Activated T-cell treated with anti-CD3 and anti-CD28 coated beads, Interleukin-2, amount 50 U/mL, for 4 hours (primary cell): ENCODE results near the gene PIGU. TPM values are rescaled to one million over a fixed set of nuclear protein-coding genes. Genes with fewer than 3 reads are reported as not detected.
"Not testable (repeated sequence)": the region's sequence is repeated elsewhere in the genome, so short reads cannot be mapped to it uniquely, and the experiment has no call there.

Experiments
- ATAC-seq, 2 donors: fragments of 200-7000 bp; cut with Tn5 transposase; one replicate each; pipeline ENCODE4 v1.10.0; 2021
- DNase-seq: peaks from one replicate; pipeline ENCODE4 v3.0.0-alpha.2; 2020
- H3K27me3 Mint-ChIP-seq: one replicate; pipeline ENCODE4 v1.8.0; 2021; ENCODE audit warnings: low read depth, mixed read lengths
- H3K36me3 Mint-ChIP-seq: one replicate; pipeline ENCODE4 v1.8.0; 2022; ENCODE audit warnings: mixed read lengths; ENCODE audit not compliant: insufficient read depth
- H3K4me1 Mint-ChIP-seq: one replicate; pipeline ENCODE4 v1.8.0; 2021; ENCODE audit warnings: low read depth, mixed read lengths
- H3K4me3 Mint-ChIP-seq: one replicate; pipeline ENCODE4 v1.8.0; 2021; ENCODE audit warnings: mild to moderate bottlenecking, moderate library complexity, mixed read lengths
- H3K9me3 Mint-ChIP-seq: one replicate; pipeline ENCODE4 v1.8.0; 2021; ENCODE audit warnings: mixed read lengths
- total RNA-seq, 3 donors: library from RNA; stranded (reverse); gene quantifications; one replicate each; pipeline ENCODE4 v1.2.1, GENCODE V29; 2021

The PIGU gene
- total RNA-seq, 3 donors from 2014 or later, result 21.5 to 27.3 (median 25.0) TPM

- Mint-ChIP-seq H3K4me1 (peaks cover 6% of the 10 kb centered on the region), H3K27me3 (no peaks in the 10 kb centered on the region), H3K4me3 (no peak overlapping the region), H3K9me3 (no peaks in the 10 kb centered on the region), H3K36me3 (peaks cover 20% of the 10 kb centered on the region)
- DNase-seq (no peak), ATAC-seq (no peak)
Measured at GRCh38 chr20:34531608-34532265, 145.2 kb downstream of the PIGU start.

- peaks cover 8% of the 10 kb centered on the region for H3K4me1 Mint-ChIP-seq
- H3K36me3 Mint-ChIP-seq, result peaks cover 21% of the 10 kb centered on the region
- H3K9me3 Mint-ChIP-seq, result no peaks in the 10 kb centered on the region
Measured at GRCh38 chr20:34530342-34530741, 146.6 kb downstream of the PIGU start.

GRCh38 chr20:34529742-34530141 lies 147.2 kb downstream of the PIGU start:
- DNase-seq (no peak), ATAC-seq (no peak)
- H3K36me3 Mint-ChIP-seq, result peaks cover 23% of the 10 kb centered on the region
- no peak overlapping the region for H3K4me3 Mint-ChIP-seq
- H3K4me1 Mint-ChIP-seq, result peaks cover 8% of the 10 kb centered on the region
- H3K9me3 Mint-ChIP-seq, result no peaks in the 10 kb centered on the region
- no peaks in the 10 kb centered on the region for H3K27me3 Mint-ChIP-seq

More at GRCh38 chr20:34530342-34530741, 146.6 kb downstream of the PIGU start:
- ATAC-seq (no peak), DNase-seq (no peak)
- H3K4me3 Mint-ChIP-seq, result no peak overlapping the region
- no peaks in the 10 kb centered on the region for H3K27me3 Mint-ChIP-seq

GRCh38 chr20:34528921-34529297 lies 148.0 kb downstream of the PIGU start:
- ATAC-seq (no peak), DNase-seq (no peak)
- H3K27me3 Mint-ChIP-seq, result no peaks in the 10 kb centered on the region
- no peaks in the 10 kb centered on the region for H3K9me3 Mint-ChIP-seq
- H3K4me3 Mint-ChIP-seq, result no peak overlapping the region
- peaks cover 8% of the 10 kb centered on the region for H3K4me1 Mint-ChIP-seq
- H3K36me3 Mint-ChIP-seq, result peaks cover 20% of the 10 kb centered on the region

GRCh38 chr20:34527016-34527415 lies 149.9 kb downstream of the PIGU start:
- ATAC-seq, result no peak
- H3K4me3 Mint-ChIP-seq, result no peak overlapping the region
- peaks cover 25% of the 10 kb centered on the region for H3K36me3 Mint-ChIP-seq

GRCh38 chr20:34526466-34526865 lies 150.4 kb downstream of the PIGU start:
- ATAC-seq, result no peak
- no peak for DNase-seq
- Mint-ChIP-seq H3K4me1 (peaks cover 26% of the 10 kb centered on the region), H3K27me3 (no peaks in the 10 kb centered on the region), H3K4me3 (no peak overlapping the region), H3K9me3 (no peaks in the 10 kb centered on the region), H3K36me3 (peaks cover 23% of the 10 kb centered on the region)

More at GRCh38 chr20:34527016-34527415, 149.9 kb downstream of the PIGU start:
- Mint-ChIP-seq H3K27me3 (no peaks in the 10 kb centered on the region), H3K4me1 (peaks cover 24% of the 10 kb centered on the region), H3K9me3 (no peaks in the 10 kb centered on the region)
- DNase-seq, result no peak

- Mint-ChIP-seq H3K27me3 (no peaks in the 10 kb centered on the region), H3K36me3 (peaks cover 21% of the 10 kb centered on the region), H3K4me1 (peaks cover 26% of the 10 kb centered on the region), H3K9me3 (no peaks in the 10 kb centered on the region), H3K4me3 (no peak overlapping the region)
- ATAC-seq, result no peak
- no peak for DNase-seq
Measured at GRCh38 chr20:34525709-34526416, 151.0 kb downstream of the PIGU start.

GRCh38 chr20:34525342-34525708 lies 151.6 kb downstream of the PIGU start:
- Mint-ChIP-seq H3K4me1 (peaks cover 24% of the 10 kb centered on the region), H3K4me3 (no peak overlapping the region), H3K27me3 (no peaks in the 10 kb centered on the region), H3K9me3 (no peaks in the 10 kb centered on the region), H3K36me3 (peaks cover 18% of the 10 kb centered on the region)
- DNase-seq, result no peak
- no peak for ATAC-seq

GRCh38 chr20:34524426-34524825 lies 152.5 kb downstream of the PIGU start:
- Mint-ChIP-seq H3K9me3 (no peaks in the 10 kb centered on the region), H3K27me3 (no peaks in the 10 kb centered on the region), H3K4me1 (peaks cover 32% of the 10 kb centered on the region), H3K36me3 (peaks cover 18% of the 10 kb centered on the region), H3K4me3 (no peak overlapping the region)
- ATAC-seq, result no peak
- DNase-seq, result no peak

- DNase-seq (peak; percentile 50), ATAC-seq (peak; percentile 69 to 72)
- Mint-ChIP-seq H3K4me3 (no peak overlapping the region), H3K9me3 (no peaks in the 10 kb centered on the region), H3K36me3 (peaks cover 18% of the 10 kb centered on the region), H3K27me3 (no peaks in the 10 kb centered on the region), H3K4me1 (peaks cover 38% of the 10 kb centered on the region)
Measured at GRCh38 chr20:34522969-34523871, 153.7 kb downstream of the PIGU start.

GRCh38 chr20:34519841-34520240 lies 157.1 kb downstream of the PIGU start:
- not testable (repeated sequence) for H3K27me3 Mint-ChIP-seq, H3K36me3 Mint-ChIP-seq, ATAC-seq, DNase-seq, H3K9me3 Mint-ChIP-seq
- Mint-ChIP-seq H3K4me3 (peak overlapping the region; percentile 20), H3K4me1 (peaks cover 48% of the 10 kb centered on the region)

- H3K4me1 Mint-ChIP-seq, result peaks cover 54% of the 10 kb centered on the region
- H3K27me3 Mint-ChIP-seq, H3K4me3 Mint-ChIP-seq, H3K36me3 Mint-ChIP-seq, DNase-seq, H3K9me3 Mint-ChIP-seq, ATAC-seq: not testable (repeated sequence)
Measured at GRCh38 chr20:34518863-34519262, 158.0 kb downstream of the PIGU start.

GRCh38 chr20:34517114-34517505 lies 159.8 kb downstream of the PIGU start:
- Mint-ChIP-seq H3K36me3 (peaks cover 3% of the 10 kb centered on the region), H3K27me3 (no peaks in the 10 kb centered on the region), H3K9me3 (no peaks in the 10 kb centered on the region), H3K4me3 (peak overlapping the region; percentile 98), H3K4me1 (peaks cover 49% of the 10 kb centered on the region)
- peak in 1 of 2 donors; percentile 12 for ATAC-seq
- DNase-seq, result no peak
